GM12878 (cell line): ENCODE results near the gene LRP3. TPM values are rescaled to one million over a fixed set of nuclear protein-coding genes. Genes with fewer than 3 reads are reported as not detected.

Source experiments
- ATAC-seq: fragments of 200-7000 bp; cut with Tn5 transposase; 3 replicates; pipeline ENCODE4 v1.9.1; 2020; ENCODE audit warnings: mild to moderate bottlenecking, moderate library complexity
- BruUV-seq: library from RNA; stranded (reverse); fragments of 400-500 nt; replicated peaks from 2 replicates; lab custom pipeline; 2021; lab: Mats Ljungman, UMichigan
- CTCF ChIA-PET: fragments of 300-600 bp; sonication (Branson Sonifier 250); formaldehyde crosslinking; extraction: SDS; loops from one replicate; lab custom pipeline; 2021; ENCODE audit warnings: inconsistent platforms; lab: Yijun Ruan, JAX
- POLR2A ChIA-PET: fragments of 350-600 bp; formaldehyde crosslinking; extraction: SDS; loops from one replicate; lab custom pipeline; 2021; ENCODE audit warnings: inconsistent platforms; lab: Charles Lee
- RAD21 ChIA-PET: fragments of 300-600 bp; sonication (Branson Sonifier 250); formaldehyde crosslinking; loops from one replicate; lab custom pipeline; 2023; ENCODE audit warnings: antibody characterized with exemption; ENCODE audit not compliant: unreplicated experiment; lab: Charles Lee
- SMC1A ChIA-PET: fragments of 300-600 bp; sonication (Branson Sonifier 250); formaldehyde crosslinking; loops from one replicate; lab custom pipeline; 2023; ENCODE audit not compliant: unreplicated experiment, uncharacterized antibody; lab: Charles Lee
- DNase-seq: peaks from one replicate; pipeline ENCODE4 v3.0.0-alpha.2; 2011; ENCODE audit warnings: low read depth, low spot score
- FAIRE-seq: peaks from 3 replicates; lab custom pipeline; 2011; peaks lifted over from hg19 to GRCh38; lab: Jason Lieb, UNC
- H2AFZ ChIP-seq: 2 replicates; pipeline ENCODE4 v1.6.0; 2011; ENCODE audit warnings: low read depth, low read length, control low read depth; ENCODE audit not compliant: control insufficient read depth
- H3K27ac ChIP-seq: 2 replicates; pipeline ENCODE4 v1.5.1; 2011; ENCODE audit warnings: control low read depth; ENCODE audit not compliant: control insufficient read depth, insufficient read depth
- H3K27me3 ChIP-seq, 2 experiments: replicated peaks in 1 of 2; 2 replicates each; pipeline versions ENCODE4 v1.6.0 to v1.6.1; 2011; ENCODE audit warnings: low read length in 1 of 2; ENCODE audit not compliant: control insufficient read depth in 2 of 2, insufficient read depth in 2 of 2
- H3K36me3 ChIP-seq, 2 experiments: 2 replicates each; pipeline ENCODE4 v1.5.1; 2011; ENCODE audit warnings: low read length in 1 of 2; ENCODE audit not compliant: control insufficient read depth in 2 of 2, insufficient read depth in 2 of 2
- H3K4me1 ChIP-seq: 2 replicates; pipeline ENCODE4 v1.6.1; 2011; ENCODE audit warnings: mild to moderate bottlenecking, low read length, moderate library complexity, mixed read lengths; ENCODE audit not compliant: control insufficient read depth, insufficient read depth
- H3K4me2 ChIP-seq: 2 replicates; pipeline ENCODE4 v1.6.0; 2011; ENCODE audit warnings: control low read depth; ENCODE audit not compliant: control insufficient read depth, insufficient read depth
- H3K4me3 ChIP-seq: fragments of 200-600 bp; sonication (generic); 2 replicates; pipeline ENCODE4 v1.5.1; 2016
- H3K79me2 ChIP-seq: 2 replicates; pipeline ENCODE4 v1.6.0; 2011; ENCODE audit warnings: low read length; ENCODE audit not compliant: control insufficient read depth, insufficient read depth
- H3K9ac ChIP-seq: 2 replicates; pipeline ENCODE4 v1.8.0; 2011; ENCODE audit warnings: low read length, control low read depth, mixed read lengths; ENCODE audit not compliant: control insufficient read depth, insufficient read depth
- H3K9me3 ChIP-seq: replicated peaks from 3 replicates; pipeline ENCODE4 v1.5.1; 2011; ENCODE audit warnings: mild to moderate bottlenecking, low read length; ENCODE audit not compliant: control insufficient read depth, insufficient read depth
- H4K20me1 ChIP-seq: 2 replicates; pipeline ENCODE4 v1.6.0; 2011; ENCODE audit not compliant: control insufficient read depth, insufficient read depth
- IKZF1 ChIP-seq: fragments of 450-650 bp; conservative IDR thresholded peaks from 2 replicates; pipeline ENCODE4 v1.6.1; 2017; ENCODE audit warnings: antibody characterized with exemption, mild to moderate bottlenecking
- REST ChIP-seq: IDR thresholded peaks from 2 replicates; pipeline ENCODE4 v1.6.1; 2012; ENCODE audit warnings: mild to moderate bottlenecking, low read depth, low read length
- SUZ12 ChIP-seq: fragments of 200-600 bp; sonication (generic); IDR thresholded peaks from one replicate; pipeline ENCODE4 v1.6.1; 2018; ENCODE audit warnings: antibody characterized with exemption, mild to moderate bottlenecking; ENCODE audit not compliant: unreplicated experiment
- WGBS: methylation state at CpG from one replicate; pipeline ENCODE4 v1.1.6; 2016; ENCODE audit warnings: low lambda C conversion rate; ENCODE audit not compliant: insufficient replicate concordance, insufficient coverage; ENCODE audit errors: missing lambda C conversion rate; 5-methylcytosine and 5-hydroxymethylcytosine counted together
- in situ Hi-C: fragments of 300-500 bp; cut with MboI; formaldehyde crosslinking; loops from 9 replicates; pipeline ENCODE4 v1.14.3; 2018; ENCODE audit warnings: mixed read lengths
- intact Hi-C: fragments of 100-400 bp; cut with micrococcal nuclease; formaldehyde crosslinking; loops from one replicate; pipeline ENCODE4 v1.14.2; 2022; ENCODE audit not compliant: unreplicated experiment
- polyA plus RNA-seq, 11 experiments: library from polyadenylated mRNA; depleted of rRNA in 4 of 11; unstranded in 6 of 11; stranded (reverse) in 5 of 11; fragments of >200 nt; fragmentation: Nextera tagmentation in 4 of 11; fragmentation: Illumina TruSeq in 1 of 11; extraction: Ambion mirVana in 4 of 11; extraction: Trizol in 1 of 11; gene quantifications; 1 replicate in 1 of 11; 2 replicates in 10 of 11; pipeline versions ENCODE4 v1.2.1 to v1.2.3, GENCODE V29; 2011 to 2016; ENCODE audit warnings: inconsistent platforms in 2 of 11, missing spikeins in 2 of 11, low read depth in 1 of 11
- total RNA-seq, 4 experiments: library from RNA; depleted of rRNA in 3 of 4; stranded (reverse); fragments of >200 nt in 3 of 4; fragmentation: Illumina TruSeq in 1 of 4; extraction: Trizol in 1 of 4; gene quantifications; 2 replicates each; pipeline versions ENCODE4 v1.2.1 to v1.2.3, GENCODE V29; 2013 to 2021

Gene LRP3
- total and polyA plus RNA-seq, 10 of the 15 experiments (the other 5 are each of a cell fraction or from before 2014, with no cell fraction given), result 0.12 to 3.2 (median 0.64) TPM; not detected in 2

GRCh38 chr19:33224694-33225457 lies 30.7 kb downstream of the LRP3 start (continued):
- no peak for TF ChIP-seq REST

- RAD21 ChIA-PET, result no interaction called here
- in situ Hi-C loops, result loop anchor here (25.0 kb wide), 1 partner anchor 537 kb away; no protein-coding TSS in a partner anchor
- POLR2A ChIA-PET, result no interaction called here
- Histone ChIP-seq H3K27me3 (peaks cover 5 to 12% of the 10 kb centered on the region in 2 experiments; a peak in 3 of 4 replicates), H3K4me2 (no peak within 1 kb of the TSS), H3K9me3 (no peaks in the 10 kb centered on the region; the same call in 1 of the 3 replicates), H2AFZ (no peak within 1 kb of the TSS), H3K4me3 (no peak within 1 kb of the TSS), H3K79me2 (no peaks in the 10 kb centered on the region), H3K9ac (no peak within 1 kb of the TSS), H4K20me1 (no peaks in the 10 kb centered on the region), H3K4me1 (no peaks in the 10 kb centered on the region), H3K36me3 (no peaks in the 10 kb centered on the region), H3K27ac (no peak within 1 kb of the TSS)
- TF ChIP-seq IKZF1 (no peak), SUZ12 (peak; percentile 61)
- CTCF ChIA-PET, result interaction anchor here (1.2 kb wide), 1 partner anchor 50 kb away, joined by 3 read pairs; no protein-coding TSS in a partner anchor
- DNase-seq, result no peak
- 32% methylated on average over 33 of the region's 62 CpGs for WGBS
- intact Hi-C loops, result no loop called here
- no peak for ATAC-seq
- SMC1A ChIA-PET, result interaction anchor here (0.9 kb wide), 1 partner anchor 10 kb away, joined by 3 read pairs; no protein-coding TSS in a partner anchor
- FAIRE-seq, result no peak
- no TSS peak for BruUV-seq
Observed at GRCh38 chr19:33225458-33225926, 31.4 kb downstream of the LRP3 start, which contains the start of gene SLC7A10. Gene SLC7A10 (minus strand): TSS chr19:33225850. CDS start chr19:33225703, 147 bp downstream.
